GM12801 (cell line): Measurements from ENCODE around the gene LRIG3.

ENCODE experiments used
- TF ChIP-seq, protein P1 (sequence below): IDR thresholded peaks from one replicate; pipeline ENCODE4 v1.5.1; 2011; ENCODE audit warnings: control low read depth; ENCODE audit not compliant: insufficient read length; ENCODE audit errors: extremely low read depth

LRIG3 gene

DNA sequence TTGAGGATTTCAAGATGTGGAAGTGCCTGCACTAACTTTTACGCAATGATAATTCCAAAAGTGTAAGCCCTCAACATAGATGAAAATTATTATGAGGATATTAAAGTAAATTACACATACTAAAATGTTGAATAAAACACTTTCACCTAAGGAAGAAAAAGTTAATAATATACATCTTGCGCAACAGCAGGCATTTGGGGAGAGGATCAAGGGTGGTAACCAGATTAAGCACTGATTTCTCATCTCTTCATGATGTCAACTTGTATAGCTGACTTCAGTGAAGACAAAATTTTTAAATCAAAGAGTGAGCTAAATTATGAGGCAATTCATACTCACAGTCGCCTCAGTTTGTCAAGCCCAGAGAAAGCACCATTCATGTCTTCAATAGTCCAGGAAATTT, 33.8 kb downstream of the LRIG3 start:
- TF ChIP-seq, protein P1, sequence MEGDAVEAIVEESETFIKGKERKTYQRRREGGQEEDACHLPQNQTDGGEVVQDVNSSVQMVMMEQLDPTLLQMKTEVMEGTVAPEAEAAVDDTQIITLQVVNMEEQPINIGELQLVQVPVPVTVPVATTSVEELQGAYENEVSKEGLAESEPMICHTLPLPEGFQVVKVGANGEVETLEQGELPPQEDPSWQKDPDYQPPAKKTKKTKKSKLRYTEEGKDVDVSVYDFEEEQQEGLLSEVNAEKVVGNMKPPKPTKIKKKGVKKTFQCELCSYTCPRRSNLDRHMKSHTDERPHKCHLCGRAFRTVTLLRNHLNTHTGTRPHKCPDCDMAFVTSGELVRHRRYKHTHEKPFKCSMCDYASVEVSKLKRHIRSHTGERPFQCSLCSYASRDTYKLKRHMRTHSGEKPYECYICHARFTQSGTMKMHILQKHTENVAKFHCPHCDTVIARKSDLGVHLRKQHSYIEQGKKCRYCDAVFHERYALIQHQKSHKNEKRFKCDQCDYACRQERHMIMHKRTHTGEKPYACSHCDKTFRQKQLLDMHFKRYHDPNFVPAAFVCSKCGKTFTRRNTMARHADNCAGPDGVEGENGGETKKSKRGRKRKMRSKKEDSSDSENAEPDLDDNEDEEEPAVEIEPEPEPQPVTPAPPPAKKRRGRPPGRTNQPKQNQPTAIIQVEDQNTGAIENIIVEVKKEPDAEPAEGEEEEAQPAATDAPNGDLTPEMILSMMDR = no peak

DNA sequence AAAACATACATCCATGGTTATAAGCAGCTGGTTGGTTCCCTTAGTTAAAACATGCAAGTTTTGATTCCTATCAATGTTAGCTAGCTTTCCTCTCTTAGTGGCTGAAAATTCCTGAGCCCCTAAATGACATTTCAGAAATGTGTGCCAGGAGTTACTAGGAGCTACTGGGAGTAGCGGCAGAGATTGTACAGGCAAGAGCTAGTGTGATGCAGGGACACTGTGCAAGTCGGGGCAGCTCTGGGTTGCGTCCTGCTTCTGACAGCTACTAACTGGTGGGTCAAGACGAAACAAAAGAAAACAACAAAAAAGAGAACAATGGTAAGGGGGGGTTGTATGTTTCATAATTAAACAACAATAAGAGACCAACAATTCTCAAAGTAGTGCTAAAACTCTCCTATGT, 35.4 kb downstream of the LRIG3 start:
- TF ChIP-seq, protein P1 = no peak

DNA sequence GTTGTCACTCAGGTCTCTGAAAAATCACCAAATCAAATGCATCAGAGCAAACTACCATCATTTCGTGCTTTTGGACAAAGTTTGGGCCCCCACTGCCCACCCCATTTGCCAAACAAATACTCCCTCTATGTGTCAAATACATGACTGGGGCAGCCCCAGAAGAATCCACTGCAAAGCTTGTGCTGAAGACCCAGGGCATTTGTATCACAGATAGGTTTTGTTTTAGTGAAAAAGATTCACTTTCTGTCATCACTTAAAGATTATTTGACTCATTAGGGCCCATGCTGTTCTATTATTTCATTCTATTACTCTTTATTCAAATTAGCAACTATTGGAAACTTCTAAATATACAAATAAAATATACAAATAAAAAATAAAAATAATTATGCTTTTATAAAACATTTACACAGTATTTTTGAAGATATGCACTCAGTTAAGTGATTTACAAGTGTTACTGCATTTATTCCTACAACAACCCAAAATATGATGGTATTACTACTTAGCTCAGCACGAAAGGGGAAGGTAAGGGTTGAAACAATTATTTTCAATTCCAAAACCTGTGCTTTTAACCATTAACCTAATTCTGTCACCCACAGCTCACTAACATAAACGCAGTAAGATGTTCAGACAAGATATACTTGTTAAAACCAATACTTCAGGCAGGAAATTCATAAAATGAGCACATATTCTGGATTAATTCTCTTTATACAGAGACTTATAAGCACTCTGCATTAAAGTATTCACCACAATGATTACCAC, 36.5 kb downstream of the LRIG3 start:
- TF ChIP-seq, protein P1 = no peak

DNA sequence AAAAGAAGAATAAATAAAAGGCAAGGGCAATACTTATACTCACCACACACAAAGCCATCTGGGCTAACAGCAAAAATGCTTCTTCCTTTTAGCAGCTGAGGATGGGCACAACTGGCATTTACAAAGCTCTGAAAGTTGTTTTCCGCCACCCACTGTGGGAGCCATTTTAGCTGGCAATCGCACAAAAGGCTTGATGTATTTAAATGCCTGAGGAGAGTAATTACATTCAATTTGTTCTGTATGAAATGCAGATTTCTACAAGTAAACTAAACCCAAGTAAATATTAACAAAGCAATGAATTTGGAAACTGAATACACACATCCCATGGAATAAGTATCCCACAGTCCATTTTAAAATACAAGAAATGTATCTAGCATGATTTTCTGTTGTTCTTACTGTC, 37.5 kb downstream of the LRIG3 start:
- TF ChIP-seq, protein P1 = no peak

DNA sequence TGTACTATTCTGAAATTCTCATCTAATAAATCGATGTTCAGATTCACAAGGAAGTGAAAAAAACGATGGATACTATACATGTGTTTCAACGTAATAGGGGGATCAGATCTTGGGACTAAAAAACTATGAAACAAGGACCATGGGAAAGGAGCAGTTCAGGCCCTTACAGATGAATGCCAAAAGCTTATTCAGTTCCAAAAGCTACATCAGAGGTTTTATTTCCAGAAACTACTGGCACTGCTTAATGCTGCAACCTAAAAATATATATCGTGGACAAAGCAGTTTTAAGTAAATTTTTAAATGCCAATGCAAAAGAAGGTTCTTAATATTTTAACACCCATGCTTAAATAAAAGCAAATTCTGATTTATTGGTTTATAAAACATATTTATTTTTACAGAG, 38.5 kb downstream of the LRIG3 start:
- TF ChIP-seq, protein P1 = no peak

DNA sequence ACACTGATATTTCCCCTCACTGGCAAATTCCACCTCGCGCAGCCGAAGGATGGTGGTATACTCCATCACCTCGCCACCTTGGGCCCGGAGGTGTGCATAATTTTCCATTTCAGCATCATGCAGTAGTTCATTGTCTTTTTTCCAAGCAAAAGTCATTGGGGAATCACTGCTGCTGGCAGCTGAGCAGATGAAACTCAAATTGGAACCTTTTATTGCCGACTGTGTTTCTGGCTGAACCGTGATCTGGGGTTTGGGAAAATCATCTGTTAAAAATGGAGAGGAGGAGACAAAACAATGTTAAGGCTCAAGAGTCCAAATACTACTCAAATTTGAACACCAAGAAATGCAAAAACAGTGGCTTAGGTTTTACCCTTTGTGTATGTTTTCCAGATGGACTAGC, 39.7 kb downstream of the LRIG3 start:
- TF ChIP-seq, protein P1 = no peak

DNA sequence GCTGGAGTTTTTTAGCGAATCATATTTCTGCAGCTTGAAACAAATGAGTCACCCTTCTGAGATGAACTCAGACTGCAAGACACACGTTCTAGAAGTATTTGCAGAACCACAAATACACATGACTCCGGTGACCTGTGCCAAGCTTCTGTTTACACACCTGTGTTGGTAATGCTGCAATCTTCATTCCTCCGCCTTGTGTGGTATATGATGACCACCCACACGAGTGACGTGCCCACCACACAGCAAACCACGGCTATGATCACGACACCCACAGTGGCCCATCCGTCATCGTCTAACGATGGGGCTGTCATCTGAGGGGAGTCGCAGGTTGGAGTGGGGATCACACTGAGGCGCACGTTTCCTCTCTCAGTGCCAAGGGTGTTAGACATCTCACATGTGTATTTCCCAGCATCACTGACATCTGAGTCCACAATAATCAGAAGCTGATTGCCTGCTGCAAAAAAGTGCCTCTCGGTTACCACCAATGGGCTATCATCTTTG, 43.0 kb downstream of the LRIG3 start:
- TF ChIP-seq, protein P1 = no peak
